GM23248 (cell line): Measurements from ENCODE around the gene COPB1.

Experiments used
- EZH2 ChIP-seq: fragments of 200-600 bp; sonication (generic); IDR thresholded peaks from 2 replicates; pipeline ENCODE4 v1.6.1; 2018; ENCODE audit warnings: antibody characterized with exemption, mild to moderate bottlenecking; ENCODE audit not compliant: insufficient read depth, poor library complexity, severe bottlenecking
- EZH2phosphoT487 ChIP-seq: fragments of 200-600 bp; sonication (generic); IDR thresholded peaks from 2 replicates; pipeline ENCODE4 v1.6.1; 2018; ENCODE audit warnings: antibody characterized with exemption, moderate library complexity, mild to moderate bottlenecking, low read depth; ENCODE audit not compliant: insufficient read depth

GRCh38 chr11:14520747-14521151, 21.1 kb upstream of the COPB1 start:
- no peak for TF ChIP-seq EZH2
- TF ChIP-seq EZH2phosphoT487, result no peak
